Activated T-cell treated with anti-CD3 and anti-CD28 coated beads, Interleukin-2, amount 50 U/mL, for 72 hours (primary cell): ENCODE measurements around the gene SYT17. TPM values are rescaled to one million over a fixed set of nuclear protein-coding genes. Genes with fewer than 3 reads are reported as not detected.

Experiments used
- ATAC-seq, 2 donors: fragments of 150-1000 bp; cut with Tn5 transposase; replicated peaks in 1 of 2; 2 replicates each; pipeline ENCODE4 v1.10.0; 2021; ENCODE audit warnings: moderate library complexity in 2 of 2, mild to moderate bottlenecking in 1 of 2
- DNase-seq, 2 donors: peaks; one replicate each; pipeline ENCODE4 v3.0.0; 2021 to 2022; ENCODE audit warnings: mixed read lengths in 1 of 2
- H3K27ac Mint-ChIP-seq: one replicate; pipeline ENCODE4 v1.8.0; 2022; ENCODE audit warnings: mild to moderate bottlenecking, moderate library complexity, mixed read lengths
- H3K27me3 Mint-ChIP-seq: one replicate; pipeline ENCODE4 v1.8.0; 2022; ENCODE audit warnings: low read depth, mixed read lengths
- H3K36me3 Mint-ChIP-seq, 2 donors: one replicate each; pipeline ENCODE4 v1.8.0; 2022; ENCODE audit warnings: mixed read lengths in 2 of 2, mild to moderate bottlenecking in 1 of 2; ENCODE audit not compliant: insufficient read depth in 2 of 2
- H3K4me1 Mint-ChIP-seq: one replicate; pipeline ENCODE4 v1.8.0; 2022; ENCODE audit warnings: low read depth, mixed read lengths
- H3K4me3 Mint-ChIP-seq, 2 donors: one replicate each; pipeline ENCODE4 v1.8.0; 2022; ENCODE audit warnings: mild to moderate bottlenecking in 2 of 2, mixed read lengths in 2 of 2, moderate library complexity in 2 of 2
- H3K9me3 Mint-ChIP-seq, 2 donors: one replicate each; pipeline ENCODE4 v1.8.0; 2022; ENCODE audit warnings: mixed read lengths in 2 of 2
- total RNA-seq, 2 donors: library from RNA; stranded (reverse); gene quantifications; one replicate each; pipeline ENCODE4 v1.2.3, GENCODE V29; 2022

Gene SYT17
- total RNA-seq, 2 donors from 2014 or later, result 0.36 to 0.39 TPM

DNA sequence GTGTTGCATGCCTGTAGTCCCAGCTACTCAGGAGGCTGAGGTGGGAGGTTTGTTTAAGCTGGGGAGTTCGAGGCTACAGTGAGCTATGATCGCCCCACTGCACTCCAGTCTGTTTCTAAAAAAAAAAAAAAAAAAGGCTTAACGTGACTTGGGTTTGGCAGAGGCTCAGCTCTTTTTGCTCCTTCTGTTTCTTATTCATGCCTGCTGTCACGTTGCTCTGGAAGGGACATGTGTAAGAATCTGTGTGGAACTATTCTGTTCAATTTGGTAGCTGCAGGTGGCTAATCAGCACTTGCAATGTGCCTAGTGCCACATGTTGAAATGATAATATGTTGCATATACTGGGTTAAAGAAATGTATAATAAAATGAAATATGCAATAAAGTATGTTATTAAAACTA, 20.9 kb upstream of the SYT17 start:
- ATAC-seq (no peak), DNase-seq (no peak)
- peaks cover 0 to 1% of the 10 kb centered on the region in 2 donors for H3K36me3 Mint-ChIP-seq
- peaks cover 3 to 4% of the 10 kb centered on the region in 2 donors for H3K9me3 Mint-ChIP-seq
- no peaks in the 10 kb centered on the region for H3K4me1 Mint-ChIP-seq
- peaks cover 12% of the 10 kb centered on the region for H3K27me3 Mint-ChIP-seq
- no peak overlapping the region for H3K27ac Mint-ChIP-seq
- H3K4me3 Mint-ChIP-seq, result no peak overlapping the region

- peaks cover 12% of the 10 kb centered on the region for H3K27me3 Mint-ChIP-seq
- no peak overlapping the region for H3K4me3 Mint-ChIP-seq
- H3K36me3 Mint-ChIP-seq, result peaks cover 0 to 1% of the 10 kb centered on the region in 2 donors
- no peaks in the 10 kb centered on the region for H3K4me1 Mint-ChIP-seq
- DNase-seq (no peak), ATAC-seq (no peak)
- peaks cover 3 to 4% of the 10 kb centered on the region in 2 donors for H3K9me3 Mint-ChIP-seq
- H3K27ac Mint-ChIP-seq, result no peak overlapping the region
Observed at GRCh38 chr16:19147627-19148026, 20.4 kb upstream of the SYT17 start.

- H3K4me1 Mint-ChIP-seq, result no peaks in the 10 kb centered on the region
- peaks cover 14% of the 10 kb centered on the region for H3K27me3 Mint-ChIP-seq
- no peak for DNase-seq
Observed at GRCh38 chr16:19148189-19148588, 19.9 kb upstream of the SYT17 start.

GRCh38 chr16:19151310-19151709, 16.7 kb upstream of the SYT17 start:
- Mint-ChIP-seq H3K36me3 (peaks cover 0 to 1% of the 10 kb centered on the region in 2 donors), H3K27me3 (peaks cover 32% of the 10 kb centered on the region), H3K4me1 (no peaks in the 10 kb centered on the region), H3K9me3 (peaks cover 5 to 6% of the 10 kb centered on the region in 2 donors), H3K4me3 (no peak overlapping the region), H3K27ac (no peak overlapping the region)
- DNase-seq, result no peak
- ATAC-seq, result no peak

More at GRCh38 chr16:19148189-19148588, 19.9 kb upstream of the SYT17 start:
- Mint-ChIP-seq H3K9me3 (peaks cover 4% of the 10 kb centered on the region in 2 donors), H3K36me3 (peaks cover 0 to 1% of the 10 kb centered on the region in 2 donors), H3K4me3 (no peak overlapping the region), H3K27ac (no peak overlapping the region)
- ATAC-seq, result no peak

DNA sequence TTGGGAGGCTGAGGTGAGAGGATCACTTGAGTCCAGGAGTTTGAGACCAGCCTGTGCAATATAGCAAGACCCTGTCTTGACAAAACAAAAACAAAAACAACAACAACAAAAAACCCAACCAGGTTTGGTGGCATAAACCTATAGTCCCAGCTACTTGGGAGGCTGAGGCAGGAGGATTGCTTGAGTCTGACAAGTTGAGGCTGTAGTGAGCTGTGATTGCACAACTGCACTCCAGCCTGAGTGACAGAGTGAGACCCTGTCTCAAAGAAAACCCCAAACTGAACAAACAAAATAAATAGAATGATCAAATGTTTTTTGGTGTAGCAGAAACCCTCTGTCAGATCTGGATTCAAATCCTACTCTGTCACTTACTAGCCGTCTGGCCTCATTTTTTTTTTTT, 16.0 kb upstream of the SYT17 start:
- H3K27ac Mint-ChIP-seq, result no peak overlapping the region
- DNase-seq, result no peak
- ATAC-seq, result no peak
- peaks cover 32% of the 10 kb centered on the region for H3K27me3 Mint-ChIP-seq
- H3K4me3 Mint-ChIP-seq, result no peak overlapping the region
- peaks cover 0 to 1% of the 10 kb centered on the region in 2 donors for H3K36me3 Mint-ChIP-seq
- H3K4me1 Mint-ChIP-seq, result no peaks in the 10 kb centered on the region
- H3K9me3 Mint-ChIP-seq, result peaks cover 7 to 9% of the 10 kb centered on the region in 2 donors

GRCh38 chr16:19153876-19154275, 14.2 kb upstream of the SYT17 start:
- Mint-ChIP-seq H3K36me3 (peaks cover 0 to 1% of the 10 kb centered on the region in 2 donors), H3K4me1 (no peaks in the 10 kb centered on the region), H3K9me3 (peaks cover 4 to 5% of the 10 kb centered on the region in 2 donors), H3K27me3 (peaks cover 29% of the 10 kb centered on the region), H3K27ac (no peak overlapping the region), H3K4me3 (no peak overlapping the region)
- no peak for ATAC-seq
- DNase-seq, result no peak

DNA sequence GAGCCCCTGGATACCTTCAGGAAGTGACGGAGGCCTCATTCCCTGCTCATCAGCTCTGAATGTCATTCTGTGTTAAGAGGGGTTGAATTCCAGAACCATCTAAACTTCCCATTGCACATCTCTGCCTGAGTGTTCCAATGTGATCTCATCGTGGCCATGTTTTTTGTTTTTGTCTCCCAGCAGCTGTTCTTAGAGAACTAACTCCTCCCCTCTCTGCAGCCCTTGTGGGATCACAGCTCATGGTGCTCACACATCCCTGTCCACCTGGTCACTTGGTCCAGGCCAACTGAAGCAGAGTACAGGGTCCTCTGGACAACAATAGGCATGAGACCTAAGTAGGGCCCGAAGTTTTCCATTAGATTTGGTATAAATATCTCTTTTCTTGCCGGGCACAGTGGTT, 6.0 kb upstream of the SYT17 start:
- Mint-ChIP-seq H3K36me3 (peaks cover 3 to 4% of the 10 kb centered on the region in 2 donors), H3K27me3 (peaks cover 7% of the 10 kb centered on the region), H3K9me3 (peaks cover 4% of the 10 kb centered on the region in 2 donors), H3K4me3 (no peak overlapping the region), H3K4me1 (no peaks in the 10 kb centered on the region), H3K27ac (no peak overlapping the region)
- DNase-seq (no peak), ATAC-seq (no peak)

GRCh38 chr16:19163215-19163614, 4.8 kb upstream of the SYT17 start:
- DNase-seq, result no peak
- no peak for ATAC-seq
- peaks cover 4% of the 10 kb centered on the region in 2 donors for H3K9me3 Mint-ChIP-seq
- H3K4me1 Mint-ChIP-seq, result no peaks in the 10 kb centered on the region
- H3K36me3 Mint-ChIP-seq, result peaks cover 3 to 4% of the 10 kb centered on the region in 2 donors
- H3K4me3 Mint-ChIP-seq, result no peak overlapping the region
- peaks cover 7% of the 10 kb centered on the region for H3K27me3 Mint-ChIP-seq
- H3K27ac Mint-ChIP-seq, result no peak overlapping the region

GRCh38 chr16:19164285-19164684, 3.8 kb upstream of the SYT17 start:
- H3K27ac Mint-ChIP-seq, result no peak overlapping the region
- peaks cover 2% of the 10 kb centered on the region for H3K27me3 Mint-ChIP-seq
- H3K9me3 Mint-ChIP-seq, result peaks cover 4% of the 10 kb centered on the region in 2 donors
- no peaks in the 10 kb centered on the region for H3K4me1 Mint-ChIP-seq
- ATAC-seq, result no peak
- no peak for DNase-seq
- H3K4me3 Mint-ChIP-seq, result no peak overlapping the region
- peaks cover 3 to 4% of the 10 kb centered on the region in 2 donors for H3K36me3 Mint-ChIP-seq

DNA sequence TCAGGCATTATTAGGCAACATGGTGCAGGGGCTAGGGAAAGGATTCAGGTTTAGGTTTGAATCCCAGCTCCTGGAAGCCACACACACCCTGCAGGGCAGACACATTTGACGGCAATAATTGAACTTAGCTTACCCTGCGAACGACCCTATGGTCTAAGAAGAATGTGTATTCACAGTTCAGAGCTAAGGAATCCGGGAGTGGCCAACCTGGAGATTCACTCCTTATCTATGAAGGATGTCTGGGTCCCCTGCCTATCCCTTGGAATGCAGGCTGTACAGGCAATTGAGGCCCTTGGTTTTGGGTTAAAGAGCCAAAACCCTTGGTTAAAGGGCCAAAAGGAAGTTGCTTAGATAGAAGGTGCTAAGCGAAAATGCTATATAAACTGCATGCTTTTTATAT, 2.9 kb upstream of the SYT17 start:
- no peak overlapping the region for H3K27ac Mint-ChIP-seq

DNA sequence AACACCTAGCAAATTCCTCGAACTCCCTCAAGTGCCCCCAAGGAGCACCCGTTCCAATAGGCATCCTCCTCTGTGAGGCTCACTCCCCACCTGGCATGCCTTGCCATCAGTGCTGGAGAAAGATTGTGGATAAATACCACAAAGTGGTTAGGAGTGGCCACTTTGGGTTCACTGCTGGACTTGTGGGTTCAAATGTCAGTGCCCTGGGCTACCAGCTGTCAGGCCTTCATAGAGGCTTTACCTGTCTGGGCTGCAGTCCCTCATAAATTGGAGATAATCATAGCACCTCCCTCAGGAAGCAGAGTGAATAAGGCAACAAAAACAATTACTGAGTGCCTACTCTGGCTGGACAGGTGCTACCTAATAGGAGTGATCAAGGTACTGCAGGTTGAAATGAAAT, 1.5 kb upstream of the SYT17 start:
- ATAC-seq (no peak), DNase-seq (no peak)
- H3K4me3 Mint-ChIP-seq, result no peak overlapping the region
- no peak overlapping the region for H3K27ac Mint-ChIP-seq
- H3K36me3 Mint-ChIP-seq, result peaks cover 3 to 4% of the 10 kb centered on the region in 2 donors
- H3K4me1 Mint-ChIP-seq, result no peaks in the 10 kb centered on the region
- H3K27me3 Mint-ChIP-seq, result peaks cover 16% of the 10 kb centered on the region
- peaks cover 4% of the 10 kb centered on the region in 2 donors for H3K9me3 Mint-ChIP-seq

More for the DNA sequence above, 2.9 kb upstream of the SYT17 start:
- no peaks in the 10 kb centered on the region for H3K4me1 Mint-ChIP-seq
- ATAC-seq, result no peak
- H3K4me3 Mint-ChIP-seq, result no peak overlapping the region
- no peak for DNase-seq
- H3K36me3 Mint-ChIP-seq, result peaks cover 3 to 4% of the 10 kb centered on the region in 2 donors
- H3K27me3 Mint-ChIP-seq, result peaks cover 9% of the 10 kb centered on the region
- H3K9me3 Mint-ChIP-seq, result peaks cover 4% of the 10 kb centered on the region in 2 donors

GRCh38 chr16:19168371-19169081, 486 bp downstream of the SYT17 start:
- H3K36me3 Mint-ChIP-seq, result peaks cover 0 to under 1% of the 10 kb centered on the region in 2 donors
- no peak overlapping the region for H3K27ac Mint-ChIP-seq
- H3K27me3 Mint-ChIP-seq, result peaks cover 16% of the 10 kb centered on the region
- no peak for DNase-seq
- H3K4me1 Mint-ChIP-seq, result no peaks in the 10 kb centered on the region
- H3K4me3 Mint-ChIP-seq, result no peak overlapping the region
- ATAC-seq, result no peak
- H3K9me3 Mint-ChIP-seq, result peaks cover 0 to under 1% of the 10 kb centered on the region in 2 donors

- no peaks in the 10 kb centered on the region for H3K9me3 Mint-ChIP-seq
- no peaks in the 10 kb centered on the region for H3K36me3 Mint-ChIP-seq
- ATAC-seq, result no peak
- peaks cover 16% of the 10 kb centered on the region for H3K27me3 Mint-ChIP-seq
- no peaks in the 10 kb centered on the region for H3K4me1 Mint-ChIP-seq
- DNase-seq, result no peak
- peak overlapping the region in 1 of 2 donors; percentile 10 for H3K4me3 Mint-ChIP-seq
- H3K27ac Mint-ChIP-seq, result no peak overlapping the region
Observed at GRCh38 chr16:19169082-19169639, 1.1 kb downstream of the SYT17 start.
